HCT116 (cell line): Measurements from ENCODE around the gene INSL6. TPM values are rescaled to one million over a fixed set of nuclear protein-coding genes. Genes with fewer than 3 reads are reported as not detected.
"Not testable (repeated sequence)": the region's sequence is repeated elsewhere in the genome, so short reads cannot be mapped to it uniquely, and the experiment has no call there.

Experiments
- ATAC-seq: fragments of 200-7000 bp; cut with Tn5 transposase; 2 replicates; pipeline ENCODE4 v1.9.1; 2020; ENCODE audit warnings: mild to moderate bottlenecking, moderate library complexity
- BruUV-seq: library from RNA; stranded (reverse); fragments of 400-500 nt; replicated peaks from 2 replicates; lab custom pipeline; 2021; lab: Mats Ljungman, UMichigan
- CTCF ChIA-PET: fragments of 300-600 bp; sonication (Branson Sonifier 250); formaldehyde crosslinking; loops from one replicate; lab custom pipeline; 2021; ENCODE audit warnings: antibody characterized with exemption; lab: Charles Lee
- POLR2A ChIA-PET: fragments of 300-600, 350-600 bp; sonication (Branson Sonifier 250); formaldehyde crosslinking; loops from one replicate; lab custom pipeline; 2021; ENCODE audit warnings: antibody characterized with exemption; lab: Charles Lee
- RAD21 ChIA-PET, 2 experiments: fragments of 300-600 bp; sonication (Branson Sonifier 250); formaldehyde crosslinking; loops; one replicate each; lab custom pipeline; 2023; ENCODE audit warnings: low total read pairs in 2 of 2; ENCODE audit not compliant: uncharacterized antibody in 2 of 2, unreplicated experiment in 2 of 2, low non-redundant PET in 1 of 2; lab: Charles Lee
- DNase-seq: peaks from one replicate; pipeline ENCODE4 v3.0.0-alpha.2; 2010; ENCODE audit warnings: low read depth, low spot score
- H2AFZ ChIP-seq: fragments of 200-600 bp; shearing (Covaris generic), sonication (generic); 2 replicates; pipeline ENCODE4 v1.6.1; 2017; ENCODE audit warnings: low read depth, mixed run types, mixed read lengths, antibody characterized with exemption, low read length; ENCODE audit not compliant: poor library complexity, severe bottlenecking
- H3K27ac ChIP-seq: 2 replicates; pipeline ENCODE4 v1.5.1; 2012; ENCODE audit warnings: low read depth, low read length
- H3K27me3 ChIP-seq: fragments of 200-600 bp; sonication (generic); 2 replicates; pipeline ENCODE4 v1.6.1; 2016; ENCODE audit warnings: mixed run types, low read length, mixed read lengths; ENCODE audit not compliant: insufficient read depth
- H3K36me3 ChIP-seq, 2 experiments: fragments of 200-500 bp in 1 of 2; fragments of 200-600 bp in 1 of 2; sonication (Bioruptor generic) in 1 of 2; sonication (generic) in 1 of 2; 2 replicates each; pipeline versions ENCODE4 v1.5.1 to v1.6.1; 2014 to 2016; ENCODE audit warnings: low read length in 2 of 2, inconsistent platforms in 1 of 2, mixed read lengths in 1 of 2, mixed run types in 1 of 2; ENCODE audit not compliant: insufficient read depth in 2 of 2, control insufficient read depth in 1 of 2
- H3K4me1 ChIP-seq, 2 experiments: fragments of 200-600 bp in 1 of 2; sonication (generic) in 1 of 2; 2 replicates each; pipeline versions ENCODE4 v1.5.1 to v1.6.1; 2012 to 2017; ENCODE audit warnings: low read length in 2 of 2, inconsistent platforms in 1 of 2, mild to moderate bottlenecking in 1 of 2, mixed read lengths in 1 of 2, mixed run types in 1 of 2, moderate library complexity in 1 of 2; ENCODE audit not compliant: insufficient read depth in 2 of 2, control insufficient read depth in 1 of 2
- H3K4me2 ChIP-seq: fragments of 200-600 bp; sonication (generic); 2 replicates; pipeline ENCODE4 v1.6.1; 2017; ENCODE audit warnings: mixed run types, low read length, mixed read lengths
- H3K4me3 ChIP-seq, 2 experiments: fragments of 200-600 bp in 1 of 2; sonication (generic) in 1 of 2; replicated peaks in 1 of 2; 2 replicates each; pipeline ENCODE4 v1.5.1; 2011 to 2016; ENCODE audit warnings: low read length in 2 of 2, control low read depth in 1 of 2, low read depth in 1 of 2, mild to moderate bottlenecking in 1 of 2, mixed read lengths in 1 of 2, mixed run types in 1 of 2
- H3K79me2 ChIP-seq: fragments of 200-600 bp; sonication (generic); 2 replicates; pipeline ENCODE4 v1.6.1; 2017; ENCODE audit warnings: mild to moderate bottlenecking, mixed run types, low read length, moderate library complexity, mixed read lengths; ENCODE audit not compliant: insufficient read depth
- H3K9ac ChIP-seq: fragments of 200-600 bp; sonication (generic); 2 replicates; pipeline ENCODE4 v1.6.1; 2016; ENCODE audit warnings: low read length, mixed read lengths
- H3K9me2 ChIP-seq: fragments of 200-600 bp; sonication (generic), shearing (Covaris generic); 2 replicates; pipeline ENCODE4 v1.6.1; 2017; ENCODE audit warnings: mixed run types, mild to moderate bottlenecking, moderate library complexity; ENCODE audit not compliant: insufficient read depth
- H3K9me3 ChIP-seq, 2 experiments: fragments of 200-500 bp in 1 of 2; fragments of 200-600 bp in 1 of 2; sonication (Bioruptor generic) in 1 of 2; sonication (generic) in 1 of 2; 2 replicates each; pipeline ENCODE4 v1.6.1; 2014 to 2017; ENCODE audit warnings: low read length in 2 of 2, mixed read lengths in 2 of 2, inconsistent platforms in 1 of 2, low read depth in 1 of 2, mild to moderate bottlenecking in 1 of 2, mixed run types in 1 of 2, moderate library complexity in 1 of 2; ENCODE audit not compliant: control insufficient read depth in 1 of 2, insufficient read depth in 1 of 2
- H4K20me1 ChIP-seq: fragments of 200-600 bp; sonication (generic), shearing (Covaris generic); 2 replicates; pipeline ENCODE4 v1.6.1; 2017; ENCODE audit warnings: mixed run types, mild to moderate bottlenecking, moderate library complexity; ENCODE audit not compliant: insufficient read depth
- CBX3 ChIP-seq: IDR thresholded peaks from 2 replicates; pipeline ENCODE4 v1.6.1; 2012; ENCODE audit warnings: low read depth
- CTCF ChIP-seq, 3 experiments: fragments of 200-600 bp in 1 of 3; sonication (generic) in 1 of 3; IDR thresholded peaks in 2 of 3; conservative IDR thresholded peaks in 1 of 3; 2 replicates each; pipeline ENCODE4 v1.5.1; 2012 to 2017; ENCODE audit warnings: low read depth in 2 of 3, low read length in 2 of 3, antibody characterized with exemption in 1 of 3, borderline replicate concordance in 1 of 3, control low read depth in 1 of 3, mild to moderate bottlenecking in 1 of 3, mixed read lengths in 1 of 3, mixed run types in 1 of 3, moderate library complexity in 1 of 3; ENCODE audit not compliant: insufficient read depth in 1 of 3
- EZH2 ChIP-seq: fragments of 200-600 bp; sonication (generic); IDR thresholded peaks from 2 replicates; pipeline ENCODE4 v1.6.1; 2017; ENCODE audit warnings: antibody characterized with exemption, mixed run types
- EZH2phosphoT487 ChIP-seq: fragments of 200-600 bp; IDR thresholded peaks from 2 replicates; pipeline ENCODE4 v1.6.1; 2018; ENCODE audit warnings: antibody characterized with exemption, borderline replicate concordance
- FOSL1 ChIP-seq: IDR thresholded peaks from 2 replicates; pipeline ENCODE4 v1.6.1; 2012; ENCODE audit warnings: low read depth
- RAD21 ChIP-seq: IDR thresholded peaks from 2 replicates; pipeline ENCODE4 v1.6.1; 2012; ENCODE audit warnings: low read depth, mild to moderate bottlenecking
- SRF ChIP-seq: IDR thresholded peaks from 2 replicates; pipeline ENCODE4 v1.6.1; 2012; ENCODE audit warnings: low read depth
- intact Hi-C: fragments of 100-400 bp; cut with micrococcal nuclease; formaldehyde crosslinking; loops from 2 replicates; pipeline ENCODE4 v1.10.0; 2022
- total RNA-seq: library from RNA; stranded (reverse); gene quantifications from one replicate; pipeline ENCODE4 v1.2.1, GENCODE V29; 2021; ENCODE audit not compliant: unreplicated experiment
- TF ChIP-seq, protein P1 (sequence below): IDR thresholded peaks from 2 replicates; pipeline ENCODE4 v1.6.1; 2012

Gene INSL6
- total RNA-seq, 1 experiment from 2014 or later, result not detected

DNA sequence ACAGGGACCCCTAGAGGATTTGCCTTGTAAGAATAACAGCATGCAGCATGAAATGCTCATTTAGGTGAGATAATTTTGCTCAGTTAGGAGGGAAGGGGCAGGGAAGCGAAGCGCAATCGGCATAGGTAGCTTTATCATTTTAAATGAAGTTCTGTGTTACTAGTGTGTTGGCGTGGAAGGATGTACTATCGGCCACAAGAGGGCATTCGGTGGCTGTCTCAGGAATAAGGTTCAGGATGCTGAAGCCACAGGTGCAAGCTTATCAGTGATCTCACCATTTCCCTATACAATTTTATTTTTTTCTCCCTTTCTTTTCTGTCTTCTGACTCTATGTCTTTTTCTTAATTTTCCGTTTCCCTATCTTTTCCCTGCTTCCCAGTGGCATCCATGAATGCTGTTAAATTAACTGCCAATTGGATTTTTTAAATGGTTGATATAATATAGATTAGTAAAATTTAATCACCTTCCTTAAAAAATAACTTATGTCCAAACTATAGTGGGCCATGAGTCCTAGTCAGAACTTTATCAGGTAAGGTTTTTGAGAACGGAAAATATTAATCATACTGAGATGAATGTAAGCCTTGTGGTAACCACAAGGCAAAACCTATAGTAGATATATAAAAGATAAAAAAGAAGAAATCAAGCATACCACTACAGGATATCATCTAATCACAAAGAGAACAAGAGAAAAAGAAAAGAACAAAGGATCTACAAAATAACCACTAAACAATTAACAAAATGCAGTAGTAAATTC, 1.2 kb upstream of the INSL6 start:
- no peaks in the 10 kb centered on the region for H4K20me1 ChIP-seq
- CTCF ChIA-PET, result interaction anchor here (0.7 to 1.6 kb wide), 20 partner anchors 10 to 804 kb away, joined by 3 to 22 read pairs (median 4); partner anchors contain the start of genes CD274 and PLGRKT
- BruUV-seq, result no TSS peak
- POLR2A ChIA-PET, result no interaction called here
- no peak overlapping the region for H3K4me3 ChIP-seq
- no peaks in the 10 kb centered on the region for H3K36me3 ChIP-seq
- DNase-seq (peak; percentile 48), ATAC-seq (peak; percentile 85)
- H3K27me3 ChIP-seq, result no peaks in the 10 kb centered on the region
- H3K9ac ChIP-seq, result no peak overlapping the region
- H2AFZ ChIP-seq, result no peak overlapping the region
- H3K4me2 ChIP-seq, result no peak overlapping the region
- H3K4me1 ChIP-seq, result no peaks in the 10 kb centered on the region
- H3K27ac ChIP-seq, result no peak overlapping the region
- intact Hi-C loops, result loop anchor here (1.0 to 10.0 kb wide), 6 partner anchors 76 to 528 kb away; no protein-coding TSS in a partner anchor
- H3K79me2 ChIP-seq, result no peaks in the 10 kb centered on the region
- peak; percentile 65 to 74 (median 71); a peak in 5 of 6 replicates for TF ChIP-seq CTCF (IDR thresholded peaks at IDR 0.05 in 2 of 3, conservative IDR thresholded peaks at IDR 0.05 in 1 of 3; ENCODE audit: borderline replicate concordance in 1 of 3, insufficient read depth in 1 of 3, low read depth in 2 of 3, low read length in 2 of 3)
- peak; percentile 82 for TF ChIP-seq RAD21
- TF ChIP-seq SRF, result no peak
- no peak for TF ChIP-seq FOSL1
- RAD21 ChIA-PET, result interaction anchor here (0.5 to 1.1 kb wide), 6 partner anchors 77 to 256 kb away, joined by 3 to 6 read pairs (median 3); no protein-coding TSS in a partner anchor
- H3K9me2 ChIP-seq, result no peaks in the 10 kb centered on the region
- no peaks in the 10 kb centered on the region for H3K9me3 ChIP-seq

DNA sequence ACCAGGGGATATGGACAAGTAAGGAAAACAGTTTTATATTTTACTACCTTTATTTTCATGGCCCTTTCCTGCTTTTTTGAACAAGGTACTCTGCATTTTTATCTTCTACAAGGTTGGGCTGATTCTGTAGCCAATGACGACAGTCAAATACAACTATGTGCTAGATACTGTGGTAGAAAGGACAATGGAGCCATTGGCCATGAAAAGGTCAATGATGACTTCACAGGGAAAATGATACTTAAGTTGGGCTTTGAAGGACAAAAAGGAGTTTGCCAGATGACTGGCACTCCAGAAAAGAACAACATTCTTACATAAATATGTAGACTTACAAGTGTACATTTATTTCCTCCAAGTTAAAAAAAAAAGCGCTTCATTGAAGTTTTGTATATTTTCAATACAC, 663 bp downstream of the INSL6 start:
- H4K20me1 ChIP-seq, result no peaks in the 10 kb centered on the region
- intact Hi-C loops, result loop anchor here (5.0 to 10.0 kb wide), 4 partner anchors 78 to 530 kb away; no protein-coding TSS in a partner anchor
- no peak overlapping the region for H3K9ac ChIP-seq
- H3K9me2 ChIP-seq, result no peaks in the 10 kb centered on the region
- no peak overlapping the region for H3K27ac ChIP-seq
- no peaks in the 10 kb centered on the region for H3K36me3 ChIP-seq
- ATAC-seq (no peak), DNase-seq (no peak)
- ChIA-PET POLR2A (no interaction called here), CTCF (interaction anchor here (1.5 kb wide), 1 partner anchor 59 kb away, joined by 3 read pairs; no protein-coding TSS in a partner anchor), RAD21 (no interaction called here)
- no peaks in the 10 kb centered on the region for H3K79me2 ChIP-seq
- H3K4me1 ChIP-seq, result no peaks in the 10 kb centered on the region
- H2AFZ ChIP-seq, result no peak overlapping the region
- BruUV-seq, result no TSS peak
- no peaks in the 10 kb centered on the region for H3K27me3 ChIP-seq
- H3K9me3 ChIP-seq, result no peaks in the 10 kb centered on the region
- no peak for TF ChIP-seq EZH2
- TF ChIP-seq, protein P1, sequence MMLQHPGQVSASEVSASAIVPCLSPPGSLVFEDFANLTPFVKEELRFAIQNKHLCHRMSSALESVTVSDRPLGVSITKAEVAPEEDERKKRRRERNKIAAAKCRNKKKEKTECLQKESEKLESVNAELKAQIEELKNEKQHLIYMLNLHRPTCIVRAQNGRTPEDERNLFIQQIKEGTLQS, result no peak
- no peak for TF ChIP-seq CBX3
- no peak for TF ChIP-seq EZH2phosphoT487
- TF ChIP-seq SRF, result no peak
- H3K4me3 ChIP-seq, result no peak overlapping the region
- no peak overlapping the region for H3K4me2 ChIP-seq

GRCh38 chr9:5180631-5181030, 4.8 kb downstream of the INSL6 start:
- H3K79me2 ChIP-seq, POLR2A ChIA-PET, H4K20me1 ChIP-seq, ATAC-seq, H3K4me2 ChIP-seq, H3K4me3 ChIP-seq, H3K9me2 ChIP-seq, RAD21 ChIA-PET, H3K36me3 ChIP-seq, H3K9me3 ChIP-seq, BruUV-seq, CTCF ChIA-PET, DNase-seq, H3K4me1 ChIP-seq, H2AFZ ChIP-seq, H3K27me3 ChIP-seq, H3K9ac ChIP-seq, H3K27ac ChIP-seq: not testable (repeated sequence)
- intact Hi-C loops, result loop anchor here (10.0 kb wide), 1 partner anchor 534 kb away; no protein-coding TSS in a partner anchor
